Measurements from ENCODE around the gene HCFC1. TPM values are rescaled to one million over a fixed set of nuclear protein-coding genes. Genes with fewer than 3 reads are reported as not detected.

The HCFC1 gene
- polyA plus RNA-seq, 2 of the 4 experiments (the other 2 are of a cell fraction): 4.4 to 33.3 TPM

- 93% methylated on average over 9 of the region's 11 CpGs for WGBS (ENCODE audit: missing lambda C conversion rate)
- FAIRE-seq (no peak), DNase-seq (ENCODE audit: low read depth in 1 of 2, low spot score in 1 of 2) (no peak), ATAC-seq (no peak)
- POLR2A ChIA-PET: no interaction called here
- TF ChIP-seq ZNF302 (CRISPR knock-in tag; IDR thresholded peaks at IDR 0.05) (no peak), EHF (CRISPR knock-in tag; IDR thresholded peaks at IDR 0.05) (no peak), EHMT2 (IDR thresholded peaks at IDR 0.05; ENCODE audit: low read depth) (no peak), USF2 (IDR thresholded peaks at IDR 0.05) (no peak), ATOH8 (CRISPR knock-in tag; IDR thresholded peaks at IDR 0.05; ENCODE audit: low read depth) (no peak), JUN (IDR thresholded peaks at IDR 0.05) (no peak), CBX2 (IDR thresholded peaks at IDR 0.05; ENCODE audit: borderline replicate concordance, low read depth) (no peak), E2F6 (IDR thresholded peaks at IDR 0.05; ENCODE audit: borderline replicate concordance, low read depth) (no peak), CTCF (IDR thresholded peaks at IDR 0.05) (no peak), SREBF2 (IDR thresholded peaks at IDR 0.05) (no peak), TFCP2L1 (CRISPR knock-in tag; IDR thresholded peaks at IDR 0.05) (no peak), ZSCAN20 (CRISPR knock-in tag; IDR thresholded peaks at IDR 0.05) (no peak), TP53 (CRISPR knock-in tag; IDR thresholded peaks at IDR 0.05) (no peak), BCL3 (IDR thresholded peaks at IDR 0.05) (no peak), NR3C1 (IDR thresholded peaks at IDR 0.05) (no peak), CEBPB (IDR thresholded peaks at IDR 0.05) (no peak), HDAC2 (IDR thresholded peaks at IDR 0.05) (no peak), HOXB13 (CRISPR knock-in tag; IDR thresholded peaks at IDR 0.05; ENCODE audit: low read depth) (no peak), FOSL2 (IDR thresholded peaks at IDR 0.05) (no peak), FOSL2 (CRISPR knock-in tag; IDR thresholded peaks at IDR 0.05) (no peak), PHF8 (IDR thresholded peaks at IDR 0.05; ENCODE audit: borderline replicate concordance, low read depth) (no peak)
- Histone ChIP-seq H3K27ac (no peak overlapping the region), H3K4me2 (no peak overlapping the region), H3K9me3 (no peaks in the 10 kb centered on the region), H3K4me1 (no peaks in the 10 kb centered on the region), H3K4me3 (no peak overlapping the region)
- CTCF ChIA-PET: interaction anchor here (0.8 to 5.5 kb wide), 5 partner anchors 9 to 197 kb away, joined by 4 to 47 read pairs (median 7); partner anchors contain the start of genes HCFC1 and PLXNB3
Observed at GRCh38 chrX:153961292-153961691, 10.3 kb downstream of the HCFC1 start.

GRCh38 chrX:153960786-153961185 is 10.8 kb downstream of the HCFC1 start:
- FAIRE-seq (no peak), ATAC-seq (no peak), DNase-seq (ENCODE audit: low read depth in 1 of 2, low spot score in 1 of 2) (no peak)
- CTCF ChIA-PET: interaction anchor here (1.4 to 5.5 kb wide), 3 partner anchors 8 to 38 kb away, joined by 7 to 47 read pairs (median 18); no protein-coding TSS in a partner anchor
- WGBS (ENCODE audit: missing lambda C conversion rate): 93% methylated on average over 22 of the region's 22 CpGs
- Histone ChIP-seq H3K9me3 (no peaks in the 10 kb centered on the region), H3K4me1 (no peaks in the 10 kb centered on the region), H3K27ac (no peak overlapping the region), H3K4me2 (no peak overlapping the region), H3K4me3 (no peak overlapping the region)
- TF ChIP-seq MAFK (IDR thresholded peaks at IDR 0.05; ENCODE audit: partially characterized antibody) (no peak), RFX5 (IDR thresholded peaks at IDR 0.05) (no peak), TP53 (CRISPR knock-in tag; IDR thresholded peaks at IDR 0.05) (no peak), FOSB (CRISPR knock-in tag; IDR thresholded peaks at IDR 0.05) (no peak), ATOH8 (CRISPR knock-in tag; IDR thresholded peaks at IDR 0.05; ENCODE audit: low read depth) (no peak), MAX (IDR thresholded peaks at IDR 0.05) (no peak), PHF8 (IDR thresholded peaks at IDR 0.05; ENCODE audit: borderline replicate concordance, low read depth) (no peak), REST (IDR thresholded peaks at IDR 0.05) (no peak)
- POLR2A ChIA-PET: no interaction called here

All from A549 (cell line).